ENCODE data around the gene PRSS12.

DNA sequence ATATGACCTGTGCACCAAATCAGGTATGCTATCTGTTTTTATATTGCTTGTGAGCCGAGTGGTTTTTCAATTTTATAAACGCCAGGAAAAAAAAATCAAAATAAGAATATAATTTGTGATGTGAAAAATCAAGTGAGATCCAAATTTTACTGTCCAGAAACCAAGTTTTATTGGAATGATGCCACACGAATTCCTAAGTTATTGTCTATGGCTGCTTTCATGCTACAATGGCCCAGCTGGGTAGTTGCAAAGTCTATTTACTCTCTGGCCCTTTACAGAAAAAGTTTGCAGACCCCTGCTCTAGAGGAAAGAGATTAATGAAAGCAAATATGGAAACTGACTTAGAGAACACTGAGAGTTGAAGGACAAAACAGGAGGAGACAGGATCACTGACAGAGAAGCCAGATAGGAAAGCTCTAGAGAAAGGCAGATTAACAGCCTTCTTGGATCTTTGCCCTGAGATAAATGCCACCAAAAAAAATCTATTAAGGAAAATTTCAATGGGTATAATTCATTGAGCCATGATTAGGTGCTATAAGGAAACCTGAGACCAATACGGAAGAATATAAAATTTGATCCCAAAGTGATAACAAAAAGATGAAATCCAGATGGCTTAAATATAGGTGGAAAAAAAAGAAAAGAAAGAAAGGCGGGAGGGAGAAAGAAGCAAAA is 29.8 kb downstream of the PRSS12 start:
- TF ChIP-seq, protein P1, sequence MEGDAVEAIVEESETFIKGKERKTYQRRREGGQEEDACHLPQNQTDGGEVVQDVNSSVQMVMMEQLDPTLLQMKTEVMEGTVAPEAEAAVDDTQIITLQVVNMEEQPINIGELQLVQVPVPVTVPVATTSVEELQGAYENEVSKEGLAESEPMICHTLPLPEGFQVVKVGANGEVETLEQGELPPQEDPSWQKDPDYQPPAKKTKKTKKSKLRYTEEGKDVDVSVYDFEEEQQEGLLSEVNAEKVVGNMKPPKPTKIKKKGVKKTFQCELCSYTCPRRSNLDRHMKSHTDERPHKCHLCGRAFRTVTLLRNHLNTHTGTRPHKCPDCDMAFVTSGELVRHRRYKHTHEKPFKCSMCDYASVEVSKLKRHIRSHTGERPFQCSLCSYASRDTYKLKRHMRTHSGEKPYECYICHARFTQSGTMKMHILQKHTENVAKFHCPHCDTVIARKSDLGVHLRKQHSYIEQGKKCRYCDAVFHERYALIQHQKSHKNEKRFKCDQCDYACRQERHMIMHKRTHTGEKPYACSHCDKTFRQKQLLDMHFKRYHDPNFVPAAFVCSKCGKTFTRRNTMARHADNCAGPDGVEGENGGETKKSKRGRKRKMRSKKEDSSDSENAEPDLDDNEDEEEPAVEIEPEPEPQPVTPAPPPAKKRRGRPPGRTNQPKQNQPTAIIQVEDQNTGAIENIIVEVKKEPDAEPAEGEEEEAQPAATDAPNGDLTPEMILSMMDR (conservative IDR thresholded peaks at IDR 0.05; ENCODE audit: low read length): no peak
- TF ChIP-seq EZH2phosphoT487 (IDR thresholded peaks at IDR 0.05; ENCODE audit: borderline replicate concordance, low read depth, low read length): no peak
